Activated CD4-positive, CD25-positive, alpha-beta regulatory T cell treated with anti-CD3 and anti-CD28 coated beads, Interleukin-2, amount 50 U/mL, for 16 hours (primary cell): ENCODE data around the gene ASIC2.
A peak's percentile ranks its signal among the peaks of the same experiment; 100 is the strongest.
"Not testable (repeated sequence)": the region's sequence is repeated elsewhere in the genome, so short reads cannot be mapped to it uniquely, and the experiment has no call there.

Experiments
- DNase-seq: peaks from one replicate; pipeline ENCODE4 v3.0.0-alpha.2; 2020; ENCODE audit warnings: low read depth, low spot score

ASIC2 gene

DNA sequence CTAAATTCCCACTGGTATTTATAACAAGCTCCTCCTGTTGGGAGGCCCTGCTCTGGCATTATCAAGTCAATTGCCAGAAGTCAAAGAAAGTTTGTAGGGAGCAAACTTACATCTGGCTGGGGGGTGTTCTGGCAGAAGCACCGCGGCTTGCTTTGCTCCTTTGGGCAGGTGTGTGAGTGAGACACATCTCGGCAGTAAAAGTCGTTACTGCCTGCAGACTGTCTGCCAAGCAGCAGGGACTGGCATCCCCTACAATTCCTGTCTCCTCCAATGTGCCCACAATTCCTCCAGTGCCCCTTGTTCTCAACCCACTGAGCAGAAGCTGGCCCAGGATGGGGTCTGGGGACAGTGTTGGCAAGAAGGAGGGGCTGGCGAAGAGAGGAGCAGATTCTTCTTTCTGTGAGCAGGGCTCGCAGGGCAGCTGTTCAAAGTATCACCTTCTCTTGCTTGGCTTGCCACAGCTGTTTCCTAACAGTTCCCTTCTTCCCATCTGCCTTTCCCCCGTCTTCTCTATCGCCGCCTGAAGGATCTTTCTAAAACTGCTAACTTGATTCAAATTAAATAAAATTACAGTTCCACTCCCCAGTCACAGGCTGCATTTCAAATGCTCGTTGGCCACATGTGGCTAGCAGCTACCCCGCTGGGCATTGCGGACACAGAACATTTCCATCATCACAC lies 271.2 kb downstream of the ASIC2 start:
- no peak for DNase-seq

DNA sequence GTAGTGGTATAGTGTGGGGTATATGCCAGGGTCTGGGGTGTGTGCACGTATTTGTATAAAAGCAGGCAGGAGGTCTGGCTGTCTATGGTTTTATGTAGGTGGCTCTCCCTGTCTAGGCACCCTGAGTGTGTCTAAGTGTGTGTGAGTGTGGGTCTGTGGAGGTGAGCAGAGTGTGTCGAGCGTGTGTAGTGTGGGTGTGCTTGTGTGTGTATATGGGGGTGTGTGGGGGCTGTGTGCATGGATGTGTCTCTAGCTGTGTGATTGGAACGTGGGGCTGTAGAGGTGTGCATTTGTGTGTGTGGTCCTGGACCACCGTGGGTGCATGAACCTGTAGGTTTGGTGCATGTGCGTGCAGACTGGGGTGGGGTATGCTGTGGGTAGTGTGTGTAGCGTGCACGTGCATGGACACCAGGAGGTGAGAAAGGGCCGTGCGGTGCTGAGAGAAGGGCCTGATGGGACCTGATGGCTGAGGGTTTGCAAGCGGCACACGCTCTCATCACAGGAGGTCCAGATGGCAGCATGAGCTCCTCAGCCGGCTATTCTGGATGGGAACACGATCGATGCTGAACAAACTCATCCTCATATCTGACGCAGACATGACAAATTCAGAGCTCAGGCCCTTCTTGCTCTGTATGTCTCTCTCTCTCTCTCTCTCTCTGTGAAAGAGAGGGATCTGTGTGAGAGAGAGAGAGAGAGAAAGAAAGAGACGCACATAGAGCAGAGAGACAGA lies 273.8 kb downstream of the ASIC2 start:
- no peak for DNase-seq

DNA sequence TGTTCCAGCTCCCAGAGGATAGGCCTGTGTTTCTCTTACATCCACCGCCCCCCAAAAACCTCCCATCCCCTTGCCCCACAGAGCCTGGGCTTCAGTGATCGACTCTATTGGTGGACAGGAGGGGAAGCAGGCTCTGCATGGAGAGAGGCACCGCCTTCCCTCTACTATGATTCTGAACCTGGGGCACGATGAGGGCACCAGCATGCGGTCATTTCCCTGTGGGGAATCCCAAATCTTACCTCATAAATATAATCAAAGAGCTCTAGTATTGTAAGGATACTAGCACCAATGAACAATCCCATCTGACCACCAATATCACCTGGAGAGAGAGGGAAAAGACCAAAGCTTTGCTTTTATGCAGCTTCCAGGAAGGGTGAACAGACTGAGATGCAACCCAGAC lies 275.7 kb downstream of the ASIC2 start:
- DNase-seq = no peak

DNA sequence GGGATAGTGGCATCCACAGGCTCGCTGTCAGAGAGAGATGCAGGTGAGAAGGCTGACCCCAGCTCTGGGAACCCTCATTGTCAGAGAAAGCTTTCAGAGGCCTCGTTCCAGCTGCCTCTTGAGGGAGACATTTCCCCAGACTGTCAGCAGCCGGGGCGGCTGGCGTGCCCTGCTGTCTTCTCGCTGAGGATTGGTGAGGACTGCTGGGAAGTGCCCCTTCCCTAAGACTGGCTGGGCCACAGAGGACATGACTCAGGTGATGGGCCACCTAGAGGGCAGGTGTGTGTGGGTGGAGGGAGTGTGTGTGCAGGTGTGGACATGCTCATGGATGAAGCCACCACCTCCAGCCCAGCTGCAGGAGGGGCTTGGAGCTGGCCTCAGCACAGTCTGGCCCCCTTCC lies 276.2 kb downstream of the ASIC2 start:
- no peak for DNase-seq

DNA sequence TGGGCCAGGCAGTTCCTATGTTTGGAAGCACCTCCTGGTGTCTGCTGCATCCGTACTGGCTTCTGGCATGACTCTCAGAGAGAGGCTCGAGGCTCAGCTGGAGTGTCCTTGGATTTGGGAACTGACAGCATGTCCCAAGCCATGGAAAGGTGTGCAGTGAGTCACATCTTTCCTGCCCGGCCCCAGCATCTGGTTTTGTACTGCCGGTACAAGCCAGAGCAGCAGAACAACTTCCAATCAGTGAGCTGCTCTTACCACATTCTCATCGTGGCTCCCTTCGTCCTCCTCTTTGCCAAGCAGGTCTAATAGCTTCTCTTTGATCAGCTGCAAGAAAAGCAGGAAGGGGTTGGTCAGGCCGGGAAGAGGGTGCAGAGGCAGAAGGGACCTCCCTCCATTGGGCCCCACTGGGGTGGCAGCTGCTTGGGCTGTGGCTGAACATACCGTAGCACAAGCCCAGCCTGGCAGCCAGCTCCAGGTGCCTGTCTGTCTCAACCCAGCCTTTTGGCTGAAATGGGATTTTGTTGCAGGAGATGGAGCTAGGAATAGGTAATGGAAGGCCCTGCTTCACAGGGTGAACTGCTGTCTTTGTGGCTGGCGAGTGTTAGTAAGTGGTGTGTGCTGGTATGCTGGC lies 277.3 kb downstream of the ASIC2 start:
- no peak for DNase-seq

DNA sequence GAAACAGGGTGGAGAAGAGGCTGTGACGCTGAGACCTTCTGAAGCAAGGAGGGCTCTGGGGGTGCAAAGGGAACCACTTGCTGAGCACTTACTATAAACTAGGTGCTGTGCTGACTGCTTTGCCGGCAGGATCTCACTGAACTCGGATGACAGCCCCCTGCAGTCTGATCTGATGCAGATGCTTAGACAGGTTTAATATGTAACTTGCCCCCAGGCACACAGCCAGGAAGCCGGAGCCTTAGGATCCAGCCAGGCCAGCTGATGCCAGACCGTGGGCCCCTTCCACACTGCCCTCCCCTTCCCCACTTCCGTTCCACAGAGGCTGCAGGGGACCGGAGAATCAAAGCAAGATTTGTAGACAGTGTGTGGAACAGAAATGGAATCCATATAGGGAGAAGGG lies 278.3 kb downstream of the ASIC2 start:
- no peak for DNase-seq

DNA sequence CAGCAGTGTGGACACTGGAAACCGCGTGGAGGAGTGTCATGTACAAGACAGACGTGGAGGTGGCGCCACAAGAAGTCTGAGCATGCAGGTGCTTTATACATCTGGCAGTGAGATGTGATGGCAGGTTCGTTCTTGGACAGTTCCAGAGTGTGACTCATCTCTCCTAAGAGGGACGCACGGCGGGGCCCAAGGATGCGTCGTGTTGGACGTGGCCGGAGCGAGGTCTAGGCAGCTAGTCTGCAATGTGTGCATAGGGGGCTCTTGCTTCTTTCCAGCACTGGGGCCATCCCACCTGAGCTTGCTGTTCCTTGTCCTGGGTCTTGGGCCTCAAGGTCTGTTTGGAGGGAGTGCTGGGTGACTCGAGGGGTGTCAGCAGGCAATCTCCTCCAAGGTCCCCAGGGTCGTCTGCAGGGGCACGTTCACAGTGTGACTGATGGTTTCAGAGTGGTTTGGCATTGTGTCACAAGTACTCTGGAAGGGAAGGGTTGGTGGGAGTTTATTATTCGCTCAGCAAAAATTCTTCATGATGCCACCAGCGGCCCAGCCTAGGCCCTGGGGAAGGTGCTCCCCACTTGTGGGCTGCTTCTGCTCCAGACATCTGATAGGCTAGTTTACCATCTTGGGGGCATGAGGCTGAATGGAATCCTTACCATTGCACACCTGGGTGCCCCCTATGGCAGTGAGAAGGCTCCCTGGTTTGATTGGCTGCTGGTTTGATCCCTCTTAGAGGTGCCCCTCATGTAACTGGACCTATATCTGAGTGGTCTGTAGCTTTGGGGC lies 279.3 kb downstream of the ASIC2 start:
- no peak for DNase-seq

DNA sequence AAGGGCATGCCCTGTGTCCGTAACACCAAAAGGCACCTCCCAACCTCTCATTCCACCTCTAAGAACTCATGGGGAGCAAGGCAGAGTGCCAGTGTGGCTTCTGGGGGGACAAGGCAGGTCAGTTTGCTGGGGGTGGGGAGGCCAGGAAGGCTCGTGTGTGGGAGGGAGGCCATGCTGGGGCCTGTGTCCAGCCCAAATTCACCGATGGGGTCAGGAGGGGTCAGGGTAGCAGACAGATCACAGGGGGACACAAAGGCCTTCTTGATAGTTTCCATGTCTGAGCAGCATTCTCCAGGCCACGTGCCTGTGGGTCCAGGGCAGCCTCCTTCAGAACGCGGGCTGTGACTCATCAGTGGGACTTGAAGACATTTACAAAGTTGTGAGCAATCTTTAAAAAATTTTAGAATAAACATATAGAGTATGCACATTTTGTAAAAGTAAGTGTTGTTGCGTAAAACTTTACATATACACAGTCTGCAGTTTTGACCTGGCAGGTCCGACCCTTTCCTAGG lies 280.5 kb downstream of the ASIC2 start:
- no peak for DNase-seq

DNA sequence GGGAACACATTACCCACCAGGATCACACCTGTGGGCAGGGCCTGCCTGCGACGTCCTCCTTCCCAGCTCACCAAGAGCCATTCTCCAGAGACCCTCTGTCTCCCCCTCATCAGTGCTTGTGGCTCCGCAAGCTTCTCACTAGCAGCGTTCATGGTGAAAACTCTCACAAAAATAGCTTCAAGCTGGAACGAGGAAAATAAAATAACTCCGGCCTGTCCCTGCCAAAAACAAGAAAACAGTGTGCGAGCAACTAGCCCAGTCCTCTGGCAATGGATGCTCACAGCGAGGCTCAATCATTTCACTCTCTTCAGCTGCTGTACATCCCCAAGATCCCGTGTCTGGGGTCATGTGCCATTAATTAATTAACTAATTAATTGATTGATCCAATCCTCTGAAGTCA lies 283.5 kb downstream of the ASIC2 start:
- DNase-seq = no peak

DNA sequence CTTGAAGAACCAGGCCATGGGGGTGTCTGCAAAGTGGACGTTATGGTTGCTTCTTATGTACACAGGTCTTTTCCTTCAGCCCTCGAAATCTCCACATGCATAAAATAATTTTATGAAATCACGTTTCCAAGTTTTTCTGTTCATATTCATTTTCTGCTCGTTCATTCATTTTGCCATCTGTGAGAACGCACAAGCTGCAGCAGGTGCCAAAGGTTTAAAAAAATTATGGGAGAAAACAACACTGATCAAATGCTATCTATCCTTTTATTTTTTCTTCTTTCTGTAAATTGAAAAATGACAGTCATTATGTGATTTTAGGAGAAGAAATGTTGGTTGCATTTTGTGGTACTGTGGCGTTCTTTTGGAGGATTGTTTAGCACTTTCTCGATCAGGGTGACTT lies 285.9 kb downstream of the ASIC2 start:
- DNase-seq = no peak

DNA sequence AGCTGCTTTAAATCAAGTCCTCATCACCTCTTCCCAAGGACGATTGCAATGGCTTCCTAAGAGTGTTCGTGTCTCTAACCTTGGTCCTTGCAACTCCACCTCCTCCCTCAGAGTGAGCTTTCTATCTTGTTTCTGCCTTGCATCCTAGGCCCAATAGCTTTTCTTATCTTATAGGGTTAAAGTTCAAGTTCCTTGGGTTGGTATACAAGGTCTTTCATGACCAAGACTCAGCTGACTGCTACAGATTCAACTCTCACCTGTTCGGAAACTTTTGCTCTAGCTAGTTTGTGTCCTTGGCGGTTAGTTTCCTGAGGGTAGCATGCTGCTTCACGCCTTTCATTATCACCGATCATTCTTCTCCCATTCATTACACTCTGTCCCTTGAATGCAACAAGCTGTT lies 290.8 kb downstream of the ASIC2 start:
- DNase-seq = no peak

DNA sequence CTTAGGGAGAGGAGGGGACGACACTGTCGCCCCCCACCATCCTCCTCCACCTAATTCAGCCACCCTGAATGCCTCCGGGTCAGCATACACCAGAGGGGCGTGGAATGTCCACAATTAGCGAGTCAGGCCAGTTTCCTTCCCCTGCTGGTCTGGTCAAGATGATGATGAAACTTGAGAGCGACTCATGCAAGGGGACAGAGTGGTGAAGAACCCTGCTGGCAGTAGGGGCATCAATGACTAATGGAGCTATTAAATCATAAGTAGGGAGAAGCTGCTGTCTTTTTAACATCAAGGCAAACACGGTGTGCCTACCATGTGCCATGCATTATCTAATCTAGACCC lies 294.2 kb downstream of the ASIC2 start:
- DNase-seq = no peak

DNA sequence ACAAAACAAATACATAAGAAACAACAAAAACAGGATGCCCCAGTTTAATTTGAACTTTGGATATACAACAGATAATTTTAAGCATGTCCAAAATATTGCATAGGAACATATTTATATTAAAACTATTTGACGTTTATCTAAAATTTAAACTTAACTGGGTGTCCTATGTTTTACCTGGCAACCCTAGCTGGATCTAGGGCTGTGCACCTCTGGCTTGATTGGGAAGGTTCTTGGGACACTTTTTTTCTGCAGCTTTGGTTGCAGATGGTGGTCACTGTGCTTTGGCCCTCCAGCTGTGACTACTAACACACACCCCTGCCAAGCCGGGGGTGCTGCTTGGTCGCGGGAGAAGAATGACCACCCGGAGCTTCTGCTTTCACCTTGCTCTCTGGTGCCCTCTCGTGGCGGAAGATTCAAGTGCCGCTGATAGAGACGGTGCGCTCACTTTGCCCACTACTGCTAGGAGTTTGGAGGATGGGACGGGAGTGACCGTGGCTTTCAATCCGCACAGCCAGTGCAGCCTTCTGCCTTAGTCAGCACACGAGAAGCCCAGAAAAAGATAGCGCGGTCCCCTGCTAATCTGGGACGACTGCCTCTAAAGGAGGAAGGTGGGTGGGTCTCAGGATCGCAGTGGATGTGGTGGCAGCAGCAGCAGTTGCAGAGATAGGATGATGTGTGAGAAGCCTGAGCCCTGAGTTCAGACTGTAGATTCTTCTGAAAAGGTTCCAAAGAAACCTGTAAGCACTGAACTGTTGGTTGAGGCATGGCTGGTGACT lies 294.8 kb downstream of the ASIC2 start:
- peak; percentile 43 for DNase-seq

DNA sequence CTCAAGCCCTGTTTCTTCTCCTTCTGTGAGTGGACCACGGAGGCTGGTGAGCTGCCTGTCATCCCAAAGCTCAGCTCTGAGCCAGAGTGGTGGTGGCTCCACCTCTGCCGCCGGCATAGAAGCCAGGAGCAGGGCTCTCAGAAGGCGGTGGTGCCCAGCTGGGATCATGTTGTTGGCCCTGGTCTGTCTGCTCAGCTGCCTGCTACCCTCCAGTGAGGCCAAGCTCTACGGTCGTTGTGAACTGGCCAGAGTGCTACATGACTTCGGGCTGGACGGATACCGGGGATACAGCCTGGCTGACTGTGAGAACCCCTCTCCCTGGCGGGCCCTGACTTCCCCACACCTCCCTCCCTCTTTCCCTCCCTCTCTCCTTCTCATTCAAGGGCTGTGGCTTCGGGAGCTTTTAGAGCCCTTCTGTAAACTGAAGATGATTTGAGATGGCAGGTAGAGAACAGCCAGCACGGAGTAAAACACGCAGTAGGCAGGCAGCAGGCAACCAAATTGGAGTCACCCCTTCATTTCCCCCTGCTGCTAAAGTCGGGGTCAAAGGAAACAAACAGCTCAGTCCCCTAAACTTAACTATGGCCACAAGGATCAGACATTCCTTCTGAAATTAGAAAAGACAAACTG lies 297.6 kb downstream of the ASIC2 start:
- DNase-seq = no peak

DNA sequence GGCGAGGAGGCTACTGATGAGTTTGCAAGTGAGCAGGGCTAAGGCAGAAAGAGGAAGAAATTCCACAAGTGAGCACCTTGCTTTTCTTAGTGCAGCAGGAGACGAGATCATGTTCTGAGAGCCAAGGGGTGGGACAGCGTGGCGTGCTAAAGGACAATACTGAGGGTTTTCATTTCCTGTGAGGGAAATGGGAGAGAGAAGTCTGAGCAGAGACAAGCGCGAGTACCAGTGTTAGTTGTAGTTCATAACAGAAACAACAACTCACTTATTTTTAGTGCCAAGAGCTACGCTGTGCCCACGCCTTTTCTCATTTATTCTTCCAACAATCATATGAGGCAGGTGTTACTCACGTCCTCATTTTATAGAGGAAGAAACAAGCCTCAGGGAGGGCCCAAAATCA lies 299.1 kb downstream of the ASIC2 start:
- DNase-seq = no peak

DNA sequence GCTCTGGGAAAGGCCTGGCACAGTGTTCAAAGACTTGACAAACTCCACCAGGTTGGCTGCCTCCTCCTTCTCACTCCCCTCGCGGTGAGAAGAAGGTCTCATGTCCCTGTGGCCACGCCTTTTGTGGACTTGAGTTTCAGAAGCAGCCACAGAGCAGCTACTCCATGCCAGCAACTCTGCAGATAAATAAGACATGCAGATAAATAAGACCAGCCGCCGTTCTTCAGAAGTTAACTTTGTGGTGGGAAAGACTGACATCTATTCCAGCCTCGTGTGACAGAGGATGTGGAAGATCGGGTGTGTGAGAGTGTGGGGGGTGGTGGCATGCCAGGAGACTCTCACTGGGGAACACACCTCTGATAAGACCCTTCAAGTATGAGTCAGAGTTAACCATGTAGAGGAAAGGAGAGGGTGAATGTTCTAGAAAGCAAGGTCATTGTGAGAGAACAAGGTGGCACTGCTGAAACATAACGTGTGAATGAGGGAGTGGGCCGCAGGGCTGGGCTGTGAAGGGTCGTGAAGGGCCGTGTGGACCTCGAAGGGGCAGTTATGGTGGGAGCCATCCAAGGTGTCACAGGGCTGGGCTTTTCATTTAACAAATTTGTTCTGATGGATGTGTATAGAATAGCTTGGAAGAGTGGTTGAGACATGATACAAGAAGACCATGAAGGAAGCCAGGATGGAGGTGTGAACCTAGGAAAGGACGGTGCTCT lies 300.6 kb downstream of the ASIC2 start:
- no peak for DNase-seq

DNA sequence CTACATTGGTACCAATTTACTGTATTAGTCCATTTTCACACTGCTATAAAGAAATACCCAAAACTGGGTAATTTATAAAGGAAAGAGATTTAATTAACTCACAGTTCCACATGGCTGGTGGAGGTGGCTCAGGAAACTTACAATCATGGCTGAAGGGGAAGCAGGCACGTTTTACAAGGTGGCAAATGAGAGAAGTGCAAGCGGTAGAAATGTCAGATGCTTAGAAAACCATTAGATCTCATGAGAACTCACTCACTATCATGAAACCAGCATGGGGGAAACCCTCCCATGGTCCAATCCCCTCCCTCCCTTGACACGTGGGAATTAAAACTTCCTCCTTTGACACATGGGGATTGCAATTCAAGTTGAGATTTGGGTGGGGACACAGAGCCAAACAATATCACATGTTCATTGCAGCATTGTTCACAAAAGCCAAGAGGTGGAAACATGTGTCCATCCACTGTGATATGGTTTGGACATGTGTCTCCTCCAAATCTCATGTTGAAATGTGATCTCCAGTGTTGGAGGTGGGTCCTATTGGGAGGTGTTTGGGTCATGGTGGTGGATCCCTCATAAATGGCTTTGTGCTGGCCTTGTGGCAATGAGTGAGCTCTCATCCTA lies 304.5 kb downstream of the ASIC2 start:
- DNase-seq = no peak

DNA sequence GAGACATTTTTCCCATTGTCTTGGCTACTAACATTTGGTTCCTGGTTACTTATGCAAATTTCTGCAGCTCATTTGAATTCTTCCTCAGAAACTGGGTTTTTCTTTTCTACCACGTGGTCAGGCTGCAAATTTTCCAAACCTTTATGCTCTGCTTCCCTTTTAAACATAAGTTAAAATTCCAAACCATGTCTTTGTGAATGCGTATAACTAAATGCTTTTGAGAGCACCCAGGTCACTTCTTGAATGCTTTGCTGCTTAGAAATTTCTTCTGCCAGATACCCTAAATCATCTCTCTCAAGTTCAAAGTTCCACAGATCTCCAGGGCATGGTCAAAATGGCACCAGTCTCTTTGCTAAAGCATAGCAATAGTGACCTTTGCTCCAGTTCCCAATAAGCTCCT lies 305.2 kb downstream of the ASIC2 start:
- DNase-seq = not testable (repeated sequence)

DNA sequence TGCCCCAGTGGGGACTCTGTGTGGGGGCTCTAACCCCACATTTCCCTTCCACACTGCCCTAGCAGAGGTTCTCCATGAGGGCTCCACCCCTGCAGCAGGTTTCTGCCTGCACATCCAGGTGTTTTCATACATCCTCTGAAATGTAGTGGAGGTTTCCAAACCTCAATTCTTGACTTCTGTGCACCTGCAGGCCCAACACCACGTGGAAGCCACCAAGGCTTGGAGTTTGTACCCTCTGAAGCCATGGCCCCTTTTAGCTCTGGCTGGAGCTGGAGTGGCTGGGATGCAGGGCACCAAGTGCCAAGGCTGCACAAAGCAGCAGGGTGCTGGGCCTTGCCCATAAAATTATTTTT lies 305.7 kb downstream of the ASIC2 start:
- DNase-seq = not testable (repeated sequence)
